Smooth muscle cell (in vitro differentiated cells): ENCODE results near the gene OGG1. TPM values are rescaled to one million over a fixed set of nuclear protein-coding genes. Genes with fewer than 3 reads are reported as not detected.
A peak's percentile ranks its signal among the peaks of the same experiment; 100 is the strongest.

Experiments used
- DNase-seq: peaks from one replicate; lab custom pipeline; 2025; ENCODE audit not compliant: unreplicated experiment; lab: John Stamatoyannopoulos, UW
- H2AFZ ChIP-seq: fragments of 200-600 bp; sonication (generic); 2 replicates; pipeline ENCODE4 v1.6.0; 2016; ENCODE audit warnings: antibody characterized with exemption, low read depth, mild to moderate bottlenecking
- H3F3A ChIP-seq: fragments of 200-600 bp; sonication (generic); 2 replicates; pipeline ENCODE4 v1.6.0; 2017; ENCODE audit warnings: antibody characterized with exemption, low read depth
- H3K27ac ChIP-seq: fragments of 200-600 bp; sonication (generic); 2 replicates; pipeline ENCODE4 v1.5.1; 2016; ENCODE audit warnings: low read depth, mild to moderate bottlenecking
- H3K27me3 ChIP-seq: fragments of 200-600 bp; sonication (generic); 2 replicates; pipeline ENCODE4 v1.6.1; 2016; ENCODE audit warnings: low read depth, mild to moderate bottlenecking
- H3K36me3 ChIP-seq: fragments of 200-600 bp; sonication (generic); 2 replicates; pipeline ENCODE4 v1.5.1; 2016; ENCODE audit warnings: low read depth
- H3K4me1 ChIP-seq: fragments of 200-600 bp; sonication (generic); 2 replicates; pipeline ENCODE4 v1.5.1; 2016; ENCODE audit warnings: low read depth
- H3K4me2 ChIP-seq: fragments of 200-600 bp; sonication (generic); 2 replicates; pipeline ENCODE4 v1.6.0; 2016; ENCODE audit warnings: mild to moderate bottlenecking
- H3K4me3 ChIP-seq: fragments of 200-600 bp; sonication (generic); 2 replicates; pipeline ENCODE4 v1.5.1; 2016; ENCODE audit warnings: mild to moderate bottlenecking
- H3K79me2 ChIP-seq: fragments of 200-600 bp; sonication (generic); 2 replicates; pipeline ENCODE4 v1.6.0; 2016; ENCODE audit warnings: low read depth, mild to moderate bottlenecking
- H3K9ac ChIP-seq: fragments of 200-600 bp; sonication (generic); 2 replicates; pipeline ENCODE4 v1.6.0; 2016; ENCODE audit warnings: low read depth
- H3K9me3 ChIP-seq: fragments of 200-600 bp; sonication (generic); replicated peaks from 2 replicates; pipeline ENCODE4 v1.5.1; 2016; ENCODE audit warnings: low read depth
- H4K20me1 ChIP-seq: fragments of 200-600 bp; sonication (generic); 2 replicates; pipeline ENCODE4 v1.6.0; 2016; ENCODE audit warnings: low read depth
- CTCF ChIP-seq: fragments of 200-600 bp; sonication (generic); IDR thresholded peaks from 2 replicates; pipeline ENCODE4 v1.5.1; 2017; ENCODE audit warnings: borderline replicate concordance, mild to moderate bottlenecking, antibody characterized with exemption; ENCODE audit not compliant: insufficient read depth, poor library complexity, severe bottlenecking
- WGBS: methylation state at CpG from one replicate; pipeline ENCODE4 v1.1.7; 2016; ENCODE audit warnings: low lambda C conversion rate; 5-methylcytosine and 5-hydroxymethylcytosine counted together
- polyA plus RNA-seq: library from polyadenylated mRNA; unstranded; fragments of >200 nt; fragmentation: Nextera tagmentation; extraction: Ambion mirVana; gene quantifications from 2 replicates; pipeline ENCODE4 v1.2.1, GENCODE V29; 2016
- total RNA-seq: library from RNA; depleted of rRNA; stranded (reverse); fragments of >200 nt; gene quantifications from 2 replicates; pipeline ENCODE4 v1.2.3, GENCODE V29; 2014

OGG1 gene
- total and polyA plus RNA-seq, 2 experiments from 2014 or later: 13.4 to 24.6 TPM

DNA sequence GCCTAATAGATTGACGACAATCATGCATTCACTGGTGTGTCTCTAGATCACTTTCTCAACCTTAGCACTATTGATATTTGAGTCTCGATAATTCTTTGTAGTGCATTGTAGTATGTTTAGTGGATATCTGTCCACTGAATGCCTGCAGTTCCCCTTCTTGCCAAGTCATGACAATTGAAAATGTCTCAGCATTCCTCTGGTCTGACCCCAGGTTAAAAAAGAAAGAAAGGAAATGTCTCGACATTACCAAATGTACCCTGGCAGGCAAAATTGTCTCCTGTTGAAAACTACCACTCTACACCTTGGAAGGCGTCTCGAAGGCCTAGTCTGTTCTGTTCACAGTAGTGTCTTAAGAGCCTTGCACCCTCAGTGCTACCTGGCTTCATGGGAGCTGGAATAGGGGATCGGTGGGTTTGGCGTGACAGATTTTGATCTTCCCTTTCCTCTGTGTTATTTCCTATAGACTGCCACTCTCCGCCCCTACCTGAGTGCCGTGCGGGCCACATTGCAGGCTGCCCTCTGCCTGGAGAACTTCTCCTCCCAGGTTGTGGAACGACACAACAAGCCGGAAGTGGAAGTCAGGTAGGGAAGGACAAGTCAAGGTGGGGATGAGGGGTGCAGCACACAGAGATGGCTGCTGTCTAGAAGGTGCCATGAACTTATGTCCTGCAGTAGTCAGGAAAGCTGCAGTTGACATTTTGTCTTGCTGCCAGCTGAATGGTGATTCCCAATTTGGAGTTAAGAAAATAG, 47.6 kb downstream of the OGG1 start:
- Histone ChIP-seq H3F3A (no peaks in the 10 kb centered on the region), H4K20me1 (peaks cover 52% of the 10 kb centered on the region), H3K4me2 (no peak overlapping the region), H3K27me3 (no peaks in the 10 kb centered on the region), H3K9me3 (no peaks in the 10 kb centered on the region), H3K79me2 (peaks cover 67% of the 10 kb centered on the region), H2AFZ (no peak overlapping the region), H3K27ac (no peak overlapping the region), H3K36me3 (peaks cover 26% of the 10 kb centered on the region), H3K4me1 (peaks cover 5% of the 10 kb centered on the region), H3K4me3 (no peak overlapping the region), H3K9ac (no peak overlapping the region)
- 97% methylated on average over 12 of the region's 12 CpGs for WGBS
- no peak for TF ChIP-seq CTCF
- no peak for DNase-seq

DNA sequence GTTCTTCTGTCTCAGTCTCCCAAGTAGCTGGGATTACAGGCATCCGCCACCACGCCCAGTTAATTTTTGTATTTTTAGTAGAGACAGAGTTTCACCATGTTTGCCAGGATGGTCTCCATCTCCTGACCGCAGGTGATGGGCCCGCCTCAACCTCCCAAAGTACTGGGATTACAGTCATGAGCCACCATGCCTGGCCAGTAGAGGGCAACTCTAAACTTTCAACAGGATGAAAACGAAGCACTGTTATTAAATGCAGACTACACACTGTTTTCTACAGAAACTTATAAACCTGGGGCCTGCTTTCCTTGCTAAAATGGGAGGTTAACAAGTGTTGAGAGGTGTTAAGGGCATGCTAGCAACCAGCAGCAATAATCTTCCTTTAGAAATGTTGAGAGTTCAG, 50.8 kb downstream of the OGG1 start:
- peaks cover 10% of the 10 kb centered on the region for H3F3A ChIP-seq
- H3K27ac ChIP-seq: no peak overlapping the region
- H3K4me2 ChIP-seq: no peak overlapping the region
- H3K36me3 ChIP-seq: peaks cover 32% of the 10 kb centered on the region
- peaks cover 41% of the 10 kb centered on the region for H3K79me2 ChIP-seq
- no peaks in the 10 kb centered on the region for H3K27me3 ChIP-seq
- 94% methylated on average over 5 of the region's 5 CpGs for WGBS
- peak; percentile 21 for TF ChIP-seq CTCF
- H3K9ac ChIP-seq: no peak overlapping the region
- H3K9me3 ChIP-seq: no peaks in the 10 kb centered on the region
- H3K4me3 ChIP-seq: no peak overlapping the region
- no peak overlapping the region for H2AFZ ChIP-seq
- no peak for DNase-seq
- peaks cover 42% of the 10 kb centered on the region for H4K20me1 ChIP-seq
- H3K4me1 ChIP-seq: no peaks in the 10 kb centered on the region

GRCh38 chr3:9803494-9803893, 53.7 kb downstream of the OGG1 start:
- peaks cover 23% of the 10 kb centered on the region for H3F3A ChIP-seq
- TF ChIP-seq CTCF: no peak
- H3K9ac ChIP-seq: no peak overlapping the region
- no peaks in the 10 kb centered on the region for H3K9me3 ChIP-seq
- no peak overlapping the region for H3K27ac ChIP-seq
- H3K27me3 ChIP-seq: no peaks in the 10 kb centered on the region
- H3K4me2 ChIP-seq: no peak overlapping the region
- WGBS: 96% methylated on average over 1 of the region's 1 CpG
- no peaks in the 10 kb centered on the region for H3K4me1 ChIP-seq
- H4K20me1 ChIP-seq: peaks cover 16% of the 10 kb centered on the region
- H3K36me3 ChIP-seq: peaks cover 17% of the 10 kb centered on the region
- DNase-seq: no peak
- H3K79me2 ChIP-seq: peaks cover 11% of the 10 kb centered on the region
- H2AFZ ChIP-seq: no peak overlapping the region
- no peak overlapping the region for H3K4me3 ChIP-seq

- WGBS: 98% methylated on average over 5 of the region's 5 CpGs
- TF ChIP-seq CTCF: no peak
Observed at GRCh38 chr3:9804996-9805395, 55.2 kb downstream of the OGG1 start.

More at GRCh38 chr3:9804996-9805395, 55.2 kb downstream of the OGG1 start:
- no peak for DNase-seq
- Histone ChIP-seq H3K9me3 (no peaks in the 10 kb centered on the region), H2AFZ (no peak overlapping the region), H3K4me3 (no peak overlapping the region), H4K20me1 (peaks cover 1% of the 10 kb centered on the region), H3K4me2 (no peak overlapping the region), H3K4me1 (peaks cover 8% of the 10 kb centered on the region), H3K27me3 (no peaks in the 10 kb centered on the region), H3K27ac (no peak overlapping the region), H3K9ac (no peak overlapping the region), H3K79me2 (no peaks in the 10 kb centered on the region), H3K36me3 (peaks cover 12% of the 10 kb centered on the region), H3F3A (peaks cover 33% of the 10 kb centered on the region)
